Measurements from ENCODE around the gene CST4.
"Not testable (repeated sequence)": the region's sequence is repeated elsewhere in the genome, so short reads cannot be mapped to it uniquely, and the experiment has no call there.

CST4 gene

GRCh38 chr20:23659989-23660837 lies 28.6 kb downstream of the CST4 start:
- DNase-seq (ENCODE audit: low read depth): no peak

DNA sequence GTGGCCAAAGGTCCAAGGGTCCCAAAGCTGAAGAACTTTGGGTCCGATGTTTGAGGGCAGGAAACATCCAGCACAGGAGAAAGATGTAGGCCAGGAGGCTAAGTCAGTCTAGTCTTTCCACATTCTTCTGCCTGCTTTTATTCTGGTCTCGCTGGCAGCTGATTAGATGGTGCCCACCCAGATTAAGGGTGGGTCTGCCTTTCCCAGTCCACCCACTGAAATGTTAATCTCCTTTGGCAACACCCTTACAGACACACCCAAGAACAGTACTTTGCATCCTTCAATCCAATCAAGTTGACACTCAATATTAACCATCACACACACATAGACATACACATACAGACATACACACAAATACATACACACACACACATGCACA lies 29.2 kb downstream of the CST4 start:
- not testable (repeated sequence) for DNase-seq (ENCODE audit: low read depth)

DNA sequence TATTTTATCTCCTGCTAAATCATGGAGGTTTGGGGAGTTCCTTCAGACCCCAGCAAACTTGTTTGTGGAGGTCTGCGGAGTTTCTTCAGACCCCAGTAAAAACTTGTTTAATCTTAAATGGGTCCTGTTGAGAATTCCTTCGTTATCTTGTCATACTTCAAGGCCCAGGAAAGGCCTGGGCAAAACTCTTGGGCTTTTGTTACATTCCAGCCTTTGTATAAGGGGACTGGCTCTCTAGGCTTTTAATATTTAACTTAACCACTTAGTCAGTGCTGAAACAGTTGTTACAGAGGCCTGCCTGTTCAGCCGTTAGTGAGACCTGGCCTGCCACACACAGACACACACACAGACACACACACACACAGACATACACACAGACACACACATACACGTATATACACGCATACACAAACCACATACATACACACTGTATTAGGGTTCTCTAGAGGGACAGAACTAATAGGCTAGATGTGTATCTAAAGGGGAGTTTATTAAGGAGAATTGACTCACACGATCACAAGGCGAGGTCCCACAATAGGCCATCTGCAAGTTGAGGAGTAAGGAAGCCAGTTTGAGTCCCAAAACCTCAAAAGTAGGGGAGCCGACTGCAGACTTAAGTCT lies 29.7 kb downstream of the CST4 start:
- no peak for DNase-seq (ENCODE audit: low read depth)

DNA sequence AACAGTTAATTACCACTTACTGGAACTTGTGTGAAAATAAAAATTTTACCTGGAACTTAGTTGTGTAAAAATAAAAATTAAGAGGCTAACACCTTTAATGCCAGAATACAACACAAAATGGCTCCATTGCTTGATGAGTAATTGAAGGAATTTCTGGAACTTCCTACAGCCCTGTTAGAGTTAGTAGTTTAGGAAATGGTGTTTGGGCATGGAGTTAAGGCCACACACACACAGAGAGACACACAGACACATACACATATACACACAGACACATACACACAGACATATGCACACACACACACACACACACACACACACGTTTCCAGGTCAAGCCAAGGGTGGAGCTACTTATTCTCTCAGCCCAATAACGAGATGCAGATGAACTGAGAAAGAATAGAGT lies 30.5 kb downstream of the CST4 start:
- peak; percentile 22 for DNase-seq (ENCODE audit: low read depth)

- DNase-seq (ENCODE audit: low read depth): no peak
Observed at GRCh38 chr20:23657202-23657601, 31.6 kb downstream of the CST4 start.

DNA sequence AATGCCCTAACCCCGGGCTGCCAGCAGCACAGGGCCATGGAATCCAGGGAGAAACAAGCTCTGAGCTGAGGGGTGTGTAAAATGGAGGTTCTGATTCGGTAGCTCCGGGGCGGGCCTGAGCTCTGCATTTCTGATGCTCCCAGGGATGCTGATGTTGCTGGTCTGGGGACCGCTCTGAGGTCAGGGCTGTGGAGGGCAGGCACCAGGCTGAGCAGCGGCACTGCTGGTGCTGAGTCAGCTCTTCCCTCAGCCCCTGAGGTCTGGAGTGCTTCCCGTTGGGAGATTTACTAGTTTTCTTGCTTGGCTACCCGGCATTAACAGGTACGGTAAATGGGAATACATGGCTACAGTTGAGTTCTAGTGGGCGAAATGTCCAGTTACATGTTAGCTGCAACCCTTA lies 32.5 kb downstream of the CST4 start:
- no peak for DNase-seq (ENCODE audit: low read depth)

DNA sequence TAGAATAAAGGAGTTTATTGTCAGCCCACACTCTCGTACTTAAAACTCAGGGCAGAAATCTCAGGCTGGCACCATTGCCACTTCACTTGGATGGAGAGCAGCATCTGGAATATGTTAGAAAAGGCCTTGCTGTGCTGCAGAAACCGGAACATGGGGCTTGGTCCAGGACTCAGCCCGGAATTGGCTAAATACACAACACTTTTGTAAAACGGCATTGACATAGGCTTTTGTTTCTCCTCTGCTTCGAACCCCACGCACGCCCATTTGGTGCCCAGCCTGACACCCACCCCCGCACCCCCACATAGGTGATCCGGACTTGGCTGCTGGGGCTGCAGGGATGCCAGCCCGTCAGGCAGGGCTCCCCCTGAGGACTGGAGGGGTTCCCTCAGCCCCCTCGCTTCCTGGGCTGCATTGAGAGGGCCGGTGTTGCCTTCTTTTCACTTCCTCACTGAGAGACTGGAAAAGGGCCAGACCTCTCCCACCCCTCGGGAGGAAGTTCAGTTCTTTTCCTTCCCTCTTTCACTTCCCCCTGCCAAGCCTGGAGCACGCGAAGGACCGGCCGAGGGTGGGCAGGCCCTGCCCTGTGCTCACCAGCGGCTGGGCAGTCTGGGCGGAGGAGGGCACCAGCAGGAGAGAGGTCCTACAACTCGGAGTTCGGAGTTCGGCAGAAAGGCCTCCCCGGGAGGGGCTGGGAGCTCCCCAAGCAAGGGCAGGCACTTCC lies 33.2 kb downstream of the CST4 start:
- no peak for DNase-seq (ENCODE audit: low read depth)

DNA sequence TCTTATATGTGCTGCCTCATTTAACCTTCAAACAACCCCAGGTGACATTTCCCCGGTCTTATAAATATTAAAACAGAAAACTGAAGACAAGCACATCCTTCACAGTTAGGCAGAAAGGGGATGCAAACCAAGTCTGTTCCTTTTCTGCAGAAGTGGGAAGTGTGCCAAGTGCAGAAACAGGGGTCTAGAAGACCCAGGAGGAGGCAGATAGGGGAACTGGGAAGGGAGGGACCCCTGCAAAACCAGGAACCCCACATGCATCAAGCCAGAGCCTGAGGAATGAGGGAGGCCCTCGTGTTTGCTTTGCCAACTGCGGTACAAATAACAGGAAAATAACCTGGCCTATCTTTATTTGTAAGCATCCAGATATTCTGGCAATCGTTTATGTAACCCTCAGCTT lies 34.1 kb downstream of the CST4 start:
- DNase-seq (ENCODE audit: low read depth): no peak

- DNase-seq (ENCODE audit: low read depth): no peak
Observed at GRCh38 chr20:23654000-23654399, 34.8 kb downstream of the CST4 start.

DNA sequence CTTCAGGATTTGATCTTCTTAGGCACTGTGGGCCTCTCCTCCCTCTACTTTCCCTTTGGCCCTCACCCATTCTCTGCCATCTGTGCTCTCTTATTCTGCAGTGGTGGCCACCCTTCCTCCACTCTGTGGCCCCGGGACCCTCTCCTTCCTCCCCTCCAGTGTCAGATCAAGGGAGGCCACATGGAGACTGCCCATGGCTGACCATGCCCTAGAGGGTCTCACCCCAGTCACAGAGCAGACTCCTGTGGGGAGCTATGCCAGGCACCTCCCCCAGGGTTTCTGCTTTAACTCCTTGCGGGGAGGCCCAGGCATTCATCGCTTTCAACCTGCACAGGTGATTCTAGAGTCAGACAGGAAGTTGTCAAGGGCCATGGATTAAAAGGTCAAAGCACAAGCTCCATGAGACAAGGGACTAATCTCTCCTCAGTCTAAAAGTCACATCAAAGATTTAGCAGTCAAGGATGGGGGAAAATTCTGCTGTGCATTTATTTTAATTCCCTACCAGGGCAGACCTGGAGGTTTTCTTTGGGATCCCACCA lies 35.4 kb downstream of the CST4 start:
- DNase-seq (ENCODE audit: low read depth): no peak

- DNase-seq (ENCODE audit: low read depth): no peak
Observed at GRCh38 chr20:23652926-23653325, 35.9 kb downstream of the CST4 start.

- DNase-seq (ENCODE audit: low read depth): peak; percentile 32
Observed at GRCh38 chr20:23652371-23652770, 36.5 kb downstream of the CST4 start.

GRCh38 chr20:23651117-23651516 lies 37.7 kb downstream of the CST4 start:
- DNase-seq (ENCODE audit: low read depth): no peak

DNA sequence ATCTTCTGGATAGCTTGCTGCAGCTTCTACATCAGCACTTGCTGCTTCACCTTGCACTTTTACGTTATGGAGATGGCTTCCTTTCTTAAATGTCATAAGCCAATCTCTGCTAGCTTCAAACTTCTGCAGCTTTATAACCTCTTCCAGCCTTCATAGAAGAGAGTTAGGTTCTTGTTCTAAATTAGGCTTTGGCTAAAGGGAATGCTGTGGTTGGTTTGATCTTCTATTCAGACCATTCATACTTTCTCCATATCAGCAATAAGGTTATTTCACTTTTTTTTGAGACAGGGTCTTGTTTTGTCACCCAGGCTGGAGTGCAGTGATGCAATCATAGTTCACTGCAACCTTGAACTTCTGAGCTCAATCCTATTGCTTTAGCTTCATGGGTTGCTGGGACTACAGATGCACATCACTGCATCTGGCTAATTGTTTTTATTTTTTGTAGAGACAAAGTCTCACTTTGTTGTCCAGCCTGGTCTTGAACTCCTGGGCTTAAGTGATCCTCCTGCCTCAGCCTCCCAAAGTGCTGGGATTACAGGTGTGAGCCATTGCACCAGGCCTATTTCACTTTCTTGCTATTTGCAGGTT lies 38.9 kb downstream of the CST4 start:
- no peak for DNase-seq (ENCODE audit: low read depth)

GRCh38 chr20:23649242-23649641 lies 39.6 kb downstream of the CST4 start:
- no peak for DNase-seq (ENCODE audit: low read depth)

- no peak for DNase-seq (ENCODE audit: low read depth)
Observed at GRCh38 chr20:23647346-23647745, 41.5 kb downstream of the CST4 start.

- peak; percentile 19 for DNase-seq (ENCODE audit: low read depth)
Observed at GRCh38 chr20:23646106-23646873, 42.5 kb downstream of the CST4 start.

- DNase-seq (ENCODE audit: low read depth): no peak
Observed at GRCh38 chr20:23645575-23645974, 43.3 kb downstream of the CST4 start.

GRCh38 chr20:23644164-23644563 lies 44.7 kb downstream of the CST4 start:
- no peak for DNase-seq (ENCODE audit: low read depth)

- DNase-seq (ENCODE audit: low read depth): no peak
Observed at GRCh38 chr20:23643659-23644058, 45.2 kb downstream of the CST4 start.

DNA sequence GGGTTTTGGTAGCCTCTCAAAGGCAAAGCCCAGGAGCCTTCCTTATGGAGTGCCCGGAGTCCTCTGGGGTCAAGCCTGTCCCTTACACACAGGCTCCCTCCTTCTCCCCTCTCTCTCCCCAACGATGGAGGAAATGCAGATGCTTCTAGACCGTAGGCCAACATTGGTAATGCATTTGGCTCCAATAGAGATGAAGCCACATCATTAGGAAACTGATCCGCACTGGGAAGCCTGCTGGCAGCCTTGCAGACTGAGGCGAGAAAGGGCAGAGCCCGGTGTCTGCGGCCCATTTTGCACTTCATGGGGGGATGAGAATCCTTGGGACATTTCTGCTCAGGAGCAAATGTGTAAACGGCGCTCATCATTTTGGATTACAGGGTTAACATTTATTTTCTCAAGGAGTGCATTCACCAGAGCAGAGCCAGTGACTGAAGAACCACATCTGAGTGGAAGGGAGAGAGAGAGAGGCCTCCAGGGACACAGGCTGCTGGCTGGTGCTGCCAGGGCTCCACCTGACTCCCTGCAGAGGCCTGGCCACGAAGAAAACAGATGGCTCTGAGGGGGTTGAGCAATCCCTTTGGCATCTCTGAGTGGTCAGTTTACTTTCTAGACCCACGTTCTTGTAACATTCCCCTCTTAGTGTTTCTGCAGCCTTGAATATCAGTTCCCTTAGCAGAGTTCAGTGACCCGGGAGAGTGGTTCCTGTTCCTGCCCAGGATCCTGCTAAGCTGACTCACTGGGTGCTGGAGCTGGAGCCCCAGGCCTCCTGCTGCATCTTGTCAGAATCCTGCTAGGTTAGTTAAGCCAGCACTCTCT lies 46.7 kb downstream of the CST4 start:
- DNase-seq (ENCODE audit: low read depth): peak; percentile 81
